Measurements from ENCODE around the gene OVAAL.

GRCh38 chr1:180610556-180611015 lies 51.8 kb downstream of the OVAAL start:
- TF ChIP-seq RCOR1 (IDR thresholded peaks at IDR 0.05; ENCODE audit: insufficient replicate concordance, low read length), result no peak
- no peak for TF ChIP-seq CTCF (conservative IDR thresholded peaks at IDR 0.05; ENCODE audit: low read depth, low read length)
- no peak for TF ChIP-seq BHLHE40 (IDR thresholded peaks at IDR 0.05; ENCODE audit: low read depth, low read length)
- TF ChIP-seq RAD21 (IDR thresholded peaks at IDR 0.05; ENCODE audit: low read length), result no peak
- no peak for TF ChIP-seq USF2 (IDR thresholded peaks at IDR 0.05; ENCODE audit: low read depth, low read length)
- no peak for TF ChIP-seq RFX5 (IDR thresholded peaks at IDR 0.05; ENCODE audit: low read depth, low read length)
- TF ChIP-seq CEBPB (IDR thresholded peaks at IDR 0.05; ENCODE audit: low read depth, low read length), result no peak
- TF ChIP-seq, protein P1, sequence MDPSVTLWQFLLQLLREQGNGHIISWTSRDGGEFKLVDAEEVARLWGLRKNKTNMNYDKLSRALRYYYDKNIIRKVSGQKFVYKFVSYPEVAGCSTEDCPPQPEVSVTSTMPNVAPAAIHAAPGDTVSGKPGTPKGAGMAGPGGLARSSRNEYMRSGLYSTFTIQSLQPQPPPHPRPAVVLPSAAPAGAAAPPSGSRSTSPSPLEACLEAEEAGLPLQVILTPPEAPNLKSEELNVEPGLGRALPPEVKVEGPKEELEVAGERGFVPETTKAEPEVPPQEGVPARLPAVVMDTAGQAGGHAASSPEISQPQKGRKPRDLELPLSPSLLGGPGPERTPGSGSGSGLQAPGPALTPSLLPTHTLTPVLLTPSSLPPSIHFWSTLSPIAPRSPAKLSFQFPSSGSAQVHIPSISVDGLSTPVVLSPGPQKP (IDR thresholded peaks at IDR 0.05; ENCODE audit: borderline replicate concordance, low read depth, low read length), result no peak

Data from IMR-90 (cell line).